HG03575 (cell line): ENCODE measurements around the gene ATP6V1E1.
"Not testable (repeated sequence)": the region's sequence is repeated elsewhere in the genome, so short reads cannot be mapped to it uniquely, and the experiment has no call there.

Experiments used
- ATAC-seq: cut with Tn5 transposase; IDR thresholded peaks from one replicate; pipeline ENCODE4 v1.9.1; 2021; ENCODE audit not compliant: unreplicated experiment, insufficient number of reproducible peaks, low FRiP score; ENCODE audit errors: extremely low read depth

Gene ATP6V1E1

DNA sequence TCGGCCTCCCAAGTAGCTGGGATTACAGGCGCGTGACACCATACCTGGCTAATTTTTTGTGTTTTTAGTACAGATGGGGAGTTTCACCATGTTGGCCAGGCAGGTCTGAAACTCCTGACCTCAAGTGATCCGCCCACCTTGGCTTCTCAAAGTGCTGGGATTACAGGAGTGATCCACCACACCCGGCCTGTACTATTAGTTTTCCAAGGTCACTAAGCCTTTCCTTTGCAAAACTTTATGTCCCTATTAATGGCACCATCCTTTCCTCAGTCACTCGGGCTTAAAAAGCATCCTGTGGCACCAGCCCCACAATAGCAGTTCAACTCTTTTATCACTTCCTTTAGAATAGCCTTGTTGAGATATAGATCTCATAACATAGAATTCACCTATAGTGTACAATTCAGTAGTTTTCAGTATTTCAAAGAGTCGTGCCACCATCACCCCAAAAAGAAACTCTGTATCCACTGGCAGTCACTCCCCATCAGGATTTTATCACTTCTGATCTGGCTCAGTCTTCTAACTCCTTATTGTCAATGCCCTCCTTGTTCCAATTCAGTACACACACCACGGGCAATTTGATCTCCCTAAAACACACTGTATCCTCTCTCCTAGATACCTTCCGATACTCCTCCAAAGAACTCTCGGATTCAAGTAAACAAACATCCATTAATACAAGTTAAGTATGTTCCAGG is 9.1 kb upstream of the ATP6V1E1 start:
- no peak for ATAC-seq

DNA sequence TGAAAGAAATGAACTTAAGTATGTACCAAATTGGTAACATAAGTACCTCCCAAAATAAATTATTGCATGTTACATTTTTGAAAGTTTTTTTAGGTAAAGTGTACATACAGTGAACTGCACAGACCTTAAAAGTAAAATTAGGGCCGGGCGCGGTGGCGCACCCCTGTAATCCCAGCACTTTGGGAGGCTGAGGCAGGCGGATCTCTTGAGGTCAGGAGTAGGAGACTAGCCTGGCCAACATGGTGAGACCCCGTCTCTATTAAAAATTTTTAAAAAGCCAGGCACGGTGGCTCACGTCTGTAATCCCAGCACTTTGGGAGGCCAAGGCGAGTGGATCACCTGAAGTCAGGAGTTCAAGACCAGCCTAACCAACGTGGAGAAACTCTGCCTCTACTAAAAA is 8.3 kb upstream of the ATP6V1E1 start:
- not testable (repeated sequence) for ATAC-seq

DNA sequence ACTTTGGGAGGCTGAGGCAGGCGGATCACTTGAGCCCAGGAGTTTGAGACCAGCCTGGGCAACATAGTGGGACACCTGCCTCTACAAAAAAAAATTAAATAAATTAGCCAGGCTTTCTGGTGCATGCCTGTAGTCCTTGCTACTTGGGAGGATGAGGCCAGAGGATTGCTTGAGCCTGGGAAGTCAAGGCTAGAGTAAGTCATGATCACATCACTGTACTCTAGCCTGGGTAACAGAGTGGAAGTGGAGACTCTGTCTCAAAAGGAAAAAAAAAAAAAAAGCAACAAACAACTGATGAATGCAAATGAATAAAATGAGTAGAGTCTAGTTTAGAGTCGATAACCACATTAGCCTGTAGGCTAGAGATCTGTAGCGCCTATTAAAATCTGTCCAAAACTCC is 6.1 kb upstream of the ATP6V1E1 start:
- no peak for ATAC-seq

DNA sequence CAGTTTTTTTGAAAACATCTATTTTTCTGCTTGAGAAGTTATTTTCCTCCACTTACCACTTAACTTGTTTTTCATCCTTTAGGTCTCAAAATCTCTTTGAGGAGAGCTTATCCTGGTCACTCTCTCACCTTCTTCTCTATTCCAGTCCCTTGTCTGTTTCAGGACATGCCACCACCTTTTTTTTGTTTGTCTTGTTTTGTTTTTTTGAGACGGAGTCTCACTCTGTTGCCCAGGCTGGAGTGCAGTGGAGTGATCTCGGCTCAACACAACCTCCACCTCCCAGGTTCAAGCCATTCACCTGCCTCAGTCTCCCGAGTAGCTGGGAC is 5.4 kb upstream of the ATP6V1E1 start:
- ATAC-seq = no peak

DNA sequence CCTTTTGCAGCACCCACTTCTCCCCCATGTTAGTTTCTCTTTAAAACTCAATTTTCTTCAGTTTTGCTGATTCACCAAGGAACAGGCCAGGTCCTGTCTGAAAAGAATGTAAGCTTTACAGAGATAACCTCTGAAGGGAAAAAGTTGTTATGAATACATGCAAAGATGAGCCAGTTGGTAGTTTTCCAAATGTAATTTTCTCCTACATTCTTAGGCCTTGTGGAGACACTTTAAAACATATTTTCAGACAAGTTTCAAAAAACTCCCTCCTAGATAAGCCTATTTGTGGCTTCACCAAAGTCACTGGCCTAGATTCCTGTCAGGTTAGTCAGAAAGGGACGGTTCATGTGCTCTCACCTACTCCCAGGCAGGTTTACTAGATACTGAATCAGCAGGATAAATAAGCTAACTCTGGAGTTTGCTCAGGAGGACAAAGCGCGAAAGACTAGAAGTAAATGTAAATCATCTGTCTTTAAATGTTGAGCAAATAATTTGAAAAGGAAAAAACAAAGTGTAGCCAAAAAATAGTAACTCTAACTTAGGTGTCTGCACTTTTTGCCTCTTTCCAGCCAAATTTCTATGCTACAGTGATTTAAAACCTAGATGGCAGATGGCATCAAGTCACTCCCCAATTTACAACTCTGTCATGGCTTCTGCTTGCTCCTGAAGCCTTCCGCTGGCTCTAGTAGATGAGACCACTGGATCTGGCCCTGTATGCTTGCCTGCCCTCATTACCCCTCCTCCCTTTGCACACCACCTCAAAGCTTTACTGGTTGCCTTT is 4.9 kb upstream of the ATP6V1E1 start:
- ATAC-seq = no peak

DNA sequence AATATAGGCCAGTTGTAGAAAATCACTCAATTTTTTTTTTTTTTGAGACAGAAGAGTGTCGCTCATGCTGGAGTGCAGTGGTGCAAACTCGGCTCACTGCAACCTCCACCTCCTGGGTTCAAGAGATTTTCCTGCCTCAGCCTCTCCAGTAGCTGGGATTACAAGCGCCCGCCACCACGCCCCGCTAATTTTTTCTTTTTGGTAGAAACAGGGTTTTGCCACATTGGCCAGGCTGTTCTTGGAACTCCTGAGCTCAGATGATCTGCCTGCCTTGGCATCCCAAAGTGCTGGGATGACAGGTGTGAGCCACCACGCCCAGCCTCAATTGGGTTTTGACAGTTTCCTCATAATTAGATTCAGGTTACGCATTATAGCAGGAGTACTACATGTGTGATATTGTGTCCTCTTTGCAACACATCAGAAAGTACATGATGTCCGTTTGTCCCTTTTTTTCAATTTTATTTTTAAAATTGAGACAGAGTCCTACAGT is 2.6 kb upstream of the ATP6V1E1 start:
- no peak for ATAC-seq

DNA sequence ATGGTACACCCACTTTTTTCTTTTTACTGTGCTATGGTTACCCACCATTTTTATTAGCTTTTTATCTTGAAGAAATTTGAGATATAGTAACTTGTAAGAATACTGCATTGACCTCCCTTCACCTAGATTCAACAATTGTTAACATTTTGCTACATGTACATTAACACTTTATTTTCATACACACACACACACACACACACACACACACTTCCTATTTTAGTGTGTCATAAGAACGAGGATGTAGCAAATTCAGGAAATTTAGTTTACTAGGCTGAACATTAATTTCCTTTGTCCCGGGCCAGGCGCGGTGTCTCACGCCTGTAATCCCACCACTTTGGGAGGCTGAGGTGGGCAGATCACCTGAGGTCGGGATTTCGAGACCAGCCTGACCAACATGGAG is 1.1 kb upstream of the ATP6V1E1 start:
- no peak for ATAC-seq

DNA sequence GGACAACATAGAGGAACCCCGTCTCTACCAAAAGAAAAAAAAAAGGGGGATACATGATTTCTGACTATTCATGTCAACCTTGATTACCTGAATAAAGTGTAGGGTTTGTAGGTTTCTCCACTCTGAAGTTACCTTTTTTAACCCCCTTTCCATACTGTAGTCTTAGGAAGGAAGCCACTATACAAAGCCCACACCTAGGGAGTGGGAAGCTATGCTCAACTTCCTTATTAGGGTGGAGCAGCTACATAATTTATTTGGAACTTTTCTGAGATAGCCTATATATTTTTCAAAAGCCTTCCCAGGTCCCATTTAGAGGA is 582 bp upstream of the ATP6V1E1 start:
- no peak for ATAC-seq

DNA sequence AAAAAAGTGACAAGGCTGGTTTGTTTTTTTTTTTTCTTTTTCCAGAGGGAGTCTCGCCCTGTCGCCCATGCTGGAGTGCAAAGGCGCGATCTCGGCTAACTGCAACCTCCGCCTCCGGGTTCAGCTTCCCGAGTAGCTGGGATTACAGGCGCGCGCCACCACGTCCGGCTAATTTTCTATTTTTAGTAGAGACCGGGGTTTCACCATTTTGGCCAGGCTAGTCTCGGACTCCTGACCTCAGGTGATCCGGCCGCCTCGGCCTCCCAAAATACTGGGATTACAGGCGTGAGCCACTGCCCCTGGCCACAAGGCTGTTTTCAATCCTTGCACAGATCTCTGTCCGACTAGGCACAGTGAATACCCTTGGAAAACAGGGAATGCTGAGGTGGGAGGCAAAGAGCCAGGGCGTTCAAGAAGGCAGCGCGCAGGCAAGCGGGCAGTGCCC is 566 bp downstream of the ATP6V1E1 start:
- no peak for ATAC-seq

DNA sequence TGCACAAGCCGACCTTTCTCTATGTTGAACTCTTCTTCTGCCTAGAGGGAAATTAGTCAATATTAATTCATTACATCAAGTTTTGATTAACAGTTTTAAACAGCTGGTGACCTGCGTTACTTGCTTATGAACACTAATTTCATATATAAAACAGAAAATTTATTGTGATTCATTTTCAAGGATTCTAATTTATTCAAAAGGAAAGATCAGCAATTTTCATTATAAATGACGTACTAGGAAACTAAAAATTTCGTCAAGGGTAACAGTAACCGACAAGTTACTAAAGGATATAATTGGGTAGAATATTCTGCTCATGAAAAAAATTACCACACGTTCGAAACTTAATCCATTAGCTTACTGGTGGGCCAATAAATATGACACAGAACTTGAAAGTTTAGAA is 15.3 kb downstream of the ATP6V1E1 start:
- no peak for ATAC-seq

DNA sequence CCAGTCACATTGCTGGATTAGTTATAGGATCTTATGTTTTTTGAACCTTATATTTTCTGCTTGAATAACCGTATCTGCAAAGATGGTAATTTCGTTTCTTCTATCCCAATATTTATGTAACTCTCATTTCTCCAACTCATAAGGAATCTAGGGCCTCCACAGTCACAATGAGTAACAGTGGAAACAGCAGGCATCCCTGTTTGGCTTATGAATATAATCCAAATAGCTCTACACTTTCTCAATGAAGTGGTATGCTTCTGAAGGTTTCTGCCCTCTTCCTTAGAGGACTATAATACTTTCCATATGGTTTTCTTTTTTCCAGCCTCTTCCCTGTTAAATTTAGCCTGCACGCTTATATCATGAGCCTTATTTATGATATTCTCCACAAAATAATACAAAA is 16.5 kb downstream of the ATP6V1E1 start:
- ATAC-seq = no peak

DNA sequence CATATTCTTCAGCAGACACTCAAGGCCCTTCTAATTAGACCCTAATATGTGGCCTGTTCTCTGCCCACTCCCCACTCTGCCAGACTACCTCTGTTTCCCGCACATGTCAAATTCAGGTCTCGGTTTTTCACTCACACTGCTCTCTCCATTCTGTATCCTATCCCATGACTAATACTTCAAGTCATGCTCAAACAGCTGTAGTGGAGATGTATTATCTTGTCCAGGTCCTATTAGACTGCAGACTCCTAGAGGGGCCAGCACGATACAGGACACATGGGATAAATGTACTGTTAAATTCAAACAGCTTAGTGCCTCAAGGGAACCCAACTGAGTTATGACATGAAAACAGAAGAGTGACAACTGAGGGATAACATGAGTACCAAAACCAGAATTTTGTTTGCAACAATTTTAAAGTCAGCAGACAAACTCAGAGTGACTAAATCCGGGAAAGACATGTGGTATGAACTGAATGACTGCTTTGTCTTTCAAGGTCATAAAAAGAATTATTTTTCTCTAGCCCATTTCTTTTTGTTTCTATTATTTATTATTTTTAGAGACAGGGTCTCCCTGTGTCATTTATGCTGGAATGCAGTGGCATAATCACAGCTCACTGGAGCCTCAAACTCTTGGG is 20.5 kb downstream of the ATP6V1E1 start:
- ATAC-seq = no peak

DNA sequence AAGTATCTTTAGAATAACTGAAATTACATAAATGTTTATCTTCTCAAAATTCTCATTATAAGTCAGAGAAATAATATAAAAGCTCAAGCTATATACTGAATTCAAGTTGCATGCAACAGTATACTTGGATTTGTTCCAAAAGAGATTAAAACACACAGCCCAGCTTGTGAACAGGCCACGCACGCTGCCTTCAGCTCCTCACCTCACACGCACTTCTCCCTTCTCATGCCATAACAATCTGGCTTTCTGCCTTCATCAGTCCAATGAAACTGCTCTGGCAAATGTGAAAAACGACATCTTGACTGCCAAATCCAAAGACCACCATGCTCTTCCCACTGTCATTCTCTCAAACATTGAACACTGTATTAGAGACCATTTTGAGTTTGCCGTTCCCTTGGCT is 22.1 kb downstream of the ATP6V1E1 start:
- ATAC-seq = no peak

DNA sequence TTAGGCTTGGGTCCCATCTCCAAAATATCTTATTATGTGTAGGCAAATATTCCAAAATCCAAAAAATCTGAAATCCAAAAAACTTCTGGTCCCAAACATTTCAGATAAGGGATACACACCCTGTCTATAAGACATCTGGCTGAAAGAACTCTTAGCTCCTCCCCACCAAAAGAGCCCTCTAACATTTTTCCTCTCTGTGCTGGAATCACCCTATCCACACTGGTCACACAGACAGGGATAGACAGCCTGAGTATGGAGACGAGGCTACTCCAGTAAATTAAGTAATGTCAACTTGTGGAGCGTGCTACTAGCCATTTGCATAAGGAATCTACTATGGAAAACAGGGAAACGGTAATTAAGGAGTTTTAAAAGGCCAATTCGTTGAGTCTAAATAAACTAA is 24.9 kb downstream of the ATP6V1E1 start:
- ATAC-seq = no peak

DNA sequence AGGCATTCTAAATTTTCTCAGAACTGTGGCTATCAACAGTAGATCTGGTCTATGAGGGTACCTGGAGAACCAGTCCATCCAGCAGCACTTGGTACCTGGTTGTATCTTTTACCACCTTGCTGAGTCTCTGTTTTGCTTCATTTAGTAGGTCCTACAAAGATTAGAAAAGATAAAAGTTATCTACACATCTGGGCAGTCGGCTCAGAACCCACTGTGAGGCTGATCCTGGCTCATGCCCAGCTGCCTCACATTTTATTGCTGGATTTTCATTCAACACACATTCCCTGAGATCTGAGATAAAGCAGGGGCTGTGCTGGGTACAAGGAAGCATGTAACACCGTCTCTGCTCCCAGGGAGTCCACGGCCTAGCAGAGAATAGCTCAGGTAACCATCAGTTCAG is 27.5 kb downstream of the ATP6V1E1 start:
- ATAC-seq = no peak

DNA sequence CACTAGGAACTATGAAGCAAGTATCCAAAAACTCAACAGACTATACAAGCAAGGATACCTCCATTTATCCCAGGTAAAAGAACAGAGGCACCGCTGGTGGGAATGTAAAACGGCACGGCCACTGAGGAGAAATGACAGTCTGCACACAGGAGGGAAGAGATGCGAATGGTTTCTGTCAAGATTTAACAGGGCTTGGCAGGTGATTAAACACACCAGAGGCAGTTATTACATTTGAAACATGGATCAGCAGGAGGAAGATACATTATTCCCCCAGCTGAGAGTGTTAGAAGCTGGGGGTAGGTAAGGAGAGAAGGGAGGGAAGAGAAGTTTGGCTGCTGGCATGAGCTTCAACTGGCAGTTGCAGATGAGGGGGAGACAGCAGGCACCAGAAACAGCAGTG is 30.2 kb downstream of the ATP6V1E1 start:
- ATAC-seq = no peak

DNA sequence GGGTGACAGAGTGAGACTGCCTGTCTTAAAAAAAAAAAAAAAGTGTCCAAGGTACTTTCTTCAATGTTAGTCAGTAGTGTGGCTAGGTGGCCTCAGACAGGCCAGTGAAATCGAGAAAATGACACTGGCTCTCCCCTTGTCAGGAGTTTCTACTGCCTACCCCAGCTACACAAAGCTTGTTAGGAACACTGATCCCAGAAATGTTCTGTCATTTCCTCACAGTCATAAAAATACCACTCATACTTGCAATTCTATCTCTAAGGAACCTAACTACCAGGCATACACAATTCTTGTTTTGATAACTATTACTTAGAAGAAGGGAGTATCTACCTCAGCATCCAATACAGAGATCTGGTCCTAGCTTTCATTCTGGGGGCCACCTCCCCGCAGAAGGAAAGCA is 31.3 kb downstream of the ATP6V1E1 start:
- ATAC-seq = no peak

DNA sequence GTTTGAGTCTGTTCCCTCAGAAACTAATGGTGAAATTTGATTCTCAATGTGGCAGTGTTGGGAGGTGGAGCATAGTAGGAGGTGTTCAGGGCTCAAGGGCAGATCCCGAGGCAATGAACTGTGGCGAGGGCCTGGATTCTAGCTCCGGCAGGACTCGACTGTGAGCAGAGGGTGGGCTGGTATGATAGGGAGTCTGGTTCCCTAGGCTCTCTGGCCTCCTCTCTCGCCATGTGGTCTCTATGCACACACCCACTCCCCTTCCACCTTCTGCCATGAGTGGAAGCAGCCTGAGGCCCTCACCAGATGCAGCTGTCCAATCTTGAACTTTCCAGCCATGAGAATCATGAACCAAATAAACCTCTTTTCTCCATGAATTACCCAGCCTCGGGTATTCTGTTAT is 32.3 kb downstream of the ATP6V1E1 start:
- ATAC-seq = no peak

DNA sequence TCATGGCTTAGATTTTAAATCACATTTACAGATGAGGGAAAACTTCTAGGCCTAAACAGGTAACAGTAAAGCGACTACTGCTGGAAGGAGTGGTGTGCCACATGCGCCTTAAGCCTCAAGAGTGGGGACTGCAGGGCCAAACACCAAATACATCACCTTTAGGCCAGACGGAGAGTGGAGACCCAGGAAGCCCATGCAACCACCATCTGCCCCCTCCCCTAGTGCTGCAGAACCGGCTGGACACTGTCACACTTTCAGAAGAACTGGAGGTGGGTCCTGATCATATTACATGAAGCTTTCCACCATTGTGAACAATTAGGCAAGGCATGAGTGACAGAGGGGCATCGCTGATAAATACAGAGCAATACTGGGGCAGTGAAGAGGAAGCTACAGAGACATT is 36.3 kb downstream of the ATP6V1E1 start:
- no peak for ATAC-seq

DNA sequence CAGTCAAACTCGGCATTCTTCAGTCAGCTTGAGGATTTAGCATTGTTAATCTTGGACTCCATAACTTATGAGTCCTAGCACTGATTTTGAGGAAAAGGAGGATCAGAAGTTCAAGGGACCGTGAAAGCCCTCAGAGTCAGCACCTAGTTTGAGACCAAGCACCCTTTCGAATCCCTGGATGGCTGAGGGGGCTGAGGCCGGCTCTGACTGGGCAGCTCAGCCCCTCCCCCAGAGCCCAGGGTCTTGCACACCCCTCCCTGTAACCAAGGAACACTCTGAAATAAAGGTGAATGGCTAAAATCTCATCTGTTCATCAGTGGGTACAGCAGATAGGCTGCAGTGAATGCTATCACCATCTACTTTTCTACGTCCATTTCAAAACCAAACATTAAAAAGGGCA is 38.0 kb downstream of the ATP6V1E1 start:
- ATAC-seq = no peak
